Spinal cord (tissue), 10 donors: Measurements from ENCODE around the gene USP26. TPM values are rescaled to one million over a fixed set of nuclear protein-coding genes. Genes with fewer than 3 reads are reported as not detected.
"Not testable (repeated sequence)": the region's sequence is repeated elsewhere in the genome, so short reads cannot be mapped to it uniquely, and the experiment has no call there.

Experiments used
- DNase-seq, 6 donors: peaks; one replicate each; pipeline versions ENCODE4 v3.0.0 to v3.0.0-alpha.2; 2013 to 2015; ENCODE audit warnings: low spot score in 6 of 6, low read depth in 4 of 6
- H3K27ac ChIP-seq: one replicate; pipeline ENCODE4 v1.5.1; 2013; ENCODE audit warnings: low read depth, low read length, control low read depth
- H3K27me3 ChIP-seq: one replicate; pipeline ENCODE4 v1.6.1; 2013; ENCODE audit warnings: low read length; ENCODE audit not compliant: control insufficient read depth, insufficient read depth
- H3K36me3 ChIP-seq: one replicate; pipeline ENCODE4 v1.6.1; 2013; ENCODE audit warnings: low read length; ENCODE audit not compliant: control insufficient read depth, insufficient read depth
- H3K4me1 ChIP-seq: one replicate; pipeline ENCODE4 v1.6.1; 2013; ENCODE audit warnings: low read length; ENCODE audit not compliant: control insufficient read depth, insufficient read depth
- H3K4me3 ChIP-seq: one replicate; pipeline ENCODE4 v1.5.1; 2013; ENCODE audit warnings: low read depth, low read length, control low read depth
- H3K9me3 ChIP-seq: one replicate; pipeline ENCODE4 v1.6.1; 2013; ENCODE audit warnings: low read length; ENCODE audit not compliant: control insufficient read depth, insufficient read depth
- WGBS: methylation state at CpG from one replicate; pipeline ENCODE4 v1.1.5; 2013; ENCODE audit warnings: missing lambda C conversion rate; ENCODE audit not compliant: insufficient coverage; 5-methylcytosine and 5-hydroxymethylcytosine counted together
- polyA plus RNA-seq, 2 donors: library from polyadenylated mRNA; unstranded; fragments of 120-200 nt; gene quantifications; one replicate each; pipeline ENCODE4 v1.2.1, GENCODE V29; 2013; ENCODE audit not compliant: insufficient read length in 2 of 2
- total RNA-seq, 2 donors: library from RNA; depleted of rRNA in 1 of 2; stranded (reverse); fragments of 120-200 nt in 1 of 2; fragments of >200 nt in 1 of 2; gene quantifications; one replicate each; pipeline versions ENCODE4 v1.2.3 to v1.2.4, GENCODE V29; 2013 to 2014
- donor health status: healthy.

The USP26 gene
- total and polyA plus RNA-seq, 4 donors: not detected

DNA sequence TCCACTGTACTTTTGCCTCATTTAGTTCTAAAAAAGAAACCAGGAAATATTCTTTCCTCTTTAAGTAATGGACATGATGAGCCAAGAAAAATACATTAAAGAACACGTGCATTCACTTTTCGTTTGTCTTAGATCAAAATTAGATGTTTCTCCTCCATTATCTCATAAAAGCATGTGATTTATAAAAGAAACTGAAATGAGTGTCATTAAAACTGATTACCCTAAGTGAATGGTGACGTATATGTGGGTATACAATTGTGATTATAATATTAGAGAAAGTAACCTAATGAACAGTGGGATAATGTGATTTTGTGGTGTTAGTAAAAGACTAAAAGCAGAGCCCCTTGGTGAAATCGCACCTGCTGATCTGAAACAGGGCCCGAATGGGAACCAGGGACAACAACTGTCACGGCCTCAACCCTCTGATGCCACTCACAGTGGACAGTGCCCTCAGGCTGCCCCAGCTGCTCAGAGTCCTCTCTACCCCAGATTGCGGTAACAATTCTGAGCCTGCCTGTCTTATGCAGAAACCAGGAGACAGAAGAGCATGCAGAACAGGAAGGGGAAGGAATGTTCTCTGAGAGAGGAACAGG is 112.8 kb downstream of the USP26 start:
- H3K9me3 ChIP-seq: no peaks in the 10 kb centered on the region
- H3K36me3 ChIP-seq: no peaks in the 10 kb centered on the region
- WGBS: 46% methylated on average over 4 of the region's 7 CpGs
- DNase-seq: no peak
- H3K4me1 ChIP-seq: no peaks in the 10 kb centered on the region
- no peak overlapping the region for H3K27ac ChIP-seq
- H3K4me3 ChIP-seq: no peak overlapping the region
- H3K27me3 ChIP-seq: no peaks in the 10 kb centered on the region

DNA sequence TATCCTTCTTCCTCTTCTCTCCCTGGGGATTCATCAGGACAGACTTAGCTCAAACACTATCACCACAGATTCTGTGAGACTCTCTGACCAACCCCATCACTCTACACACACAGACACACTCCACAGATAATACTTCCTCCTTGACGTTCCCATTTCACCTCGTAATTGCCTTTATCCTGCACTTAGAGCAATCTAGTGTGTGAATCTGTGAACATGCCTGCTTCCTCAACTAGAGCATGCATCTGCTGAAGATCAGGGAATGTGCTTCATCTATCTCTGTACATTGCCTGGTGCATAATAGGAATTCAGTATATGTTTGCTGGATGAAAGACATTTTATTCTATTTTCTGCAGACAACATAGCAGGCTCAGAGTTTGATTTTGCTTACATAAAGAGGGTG is 113.4 kb downstream of the USP26 start:
- no CpG with 5 or more reads among the region's 2 CpGs for WGBS
- H3K27ac ChIP-seq: no peak overlapping the region
- H3K4me1 ChIP-seq: no peaks in the 10 kb centered on the region
- no peaks in the 10 kb centered on the region for H3K36me3 ChIP-seq
- no peak for DNase-seq
- H3K27me3 ChIP-seq: no peaks in the 10 kb centered on the region
- H3K9me3 ChIP-seq: no peaks in the 10 kb centered on the region
- no peak overlapping the region for H3K4me3 ChIP-seq

DNA sequence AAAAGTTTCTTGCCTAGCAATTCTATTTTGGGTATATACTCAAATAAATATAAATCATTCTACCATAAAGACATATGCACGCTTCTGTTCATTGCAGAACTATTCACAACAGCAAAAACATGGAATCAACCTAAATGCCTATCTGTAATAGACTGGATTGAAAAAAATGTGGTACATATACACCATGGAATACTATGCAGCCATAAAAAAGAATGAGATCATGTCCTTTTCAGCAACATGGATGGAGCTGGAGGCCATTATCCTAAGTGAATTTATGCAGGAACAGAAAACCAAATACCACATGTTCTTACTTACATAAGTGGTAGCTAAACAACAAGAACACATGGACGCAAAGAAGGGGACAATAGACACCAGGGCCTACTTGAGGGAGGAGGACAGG is 116.9 kb downstream of the USP26 start:
- not testable (repeated sequence) for H3K4me3 ChIP-seq, H3K27me3 ChIP-seq, DNase-seq, H3K36me3 ChIP-seq, H3K4me1 ChIP-seq, H3K27ac ChIP-seq, H3K9me3 ChIP-seq
- no CpG with 5 or more reads among the region's 2 CpGs for WGBS

Other genes starting within 250 kb of the USP26 start
- gene HS6ST2, start 138.5 kb downstream of the USP26 start, total RNA-seq: 10 to 100 TPM; 11.4 to 51.8 TPM
- gene HS6ST2, start 138.5 kb downstream of the USP26 start, polyA plus RNA-seq: 10 to 100 TPM; 54.3 to 73.1 TPM
- gene TFDP3, start 121.2 kb upstream of the USP26 start, total RNA-seq: not detected
- not detected for gene TFDP3, start 121.2 kb upstream of the USP26 start, polyA plus RNA-seq